ENCODE data around the gene GRIN2A. TPM values are rescaled to one million over a fixed set of nuclear protein-coding genes. Genes with fewer than 3 reads are reported as not detected.

GRIN2A gene
- total and polyA plus RNA-seq, 2 of the 8 experiments (the other 6 are each of a cell fraction or from before 2014, with no cell fraction given), result 0.18 to 1.8 TPM

- TF ChIP-seq GABPA (IDR thresholded peaks at IDR 0.05; ENCODE audit: borderline replicate concordance, insufficient read depth, low read length), result no peak
- TF ChIP-seq RXRA (IDR thresholded peaks at IDR 0.05; ENCODE audit: insufficient read depth, low read depth, low read length), result no peak
- no peak for TF ChIP-seq MAX (IDR thresholded peaks at IDR 0.05)
Measured at GRCh38 chr16:10037751-10038150, 144.5 kb downstream of the GRIN2A start (continued).
